Measurements from ENCODE around the gene PLET1. TPM values are rescaled to one million over a fixed set of nuclear protein-coding genes. Genes with fewer than 3 reads are reported as not detected.

The PLET1 gene
- total RNA-seq, 4 donors from 2014 or later: not detected

DNA sequence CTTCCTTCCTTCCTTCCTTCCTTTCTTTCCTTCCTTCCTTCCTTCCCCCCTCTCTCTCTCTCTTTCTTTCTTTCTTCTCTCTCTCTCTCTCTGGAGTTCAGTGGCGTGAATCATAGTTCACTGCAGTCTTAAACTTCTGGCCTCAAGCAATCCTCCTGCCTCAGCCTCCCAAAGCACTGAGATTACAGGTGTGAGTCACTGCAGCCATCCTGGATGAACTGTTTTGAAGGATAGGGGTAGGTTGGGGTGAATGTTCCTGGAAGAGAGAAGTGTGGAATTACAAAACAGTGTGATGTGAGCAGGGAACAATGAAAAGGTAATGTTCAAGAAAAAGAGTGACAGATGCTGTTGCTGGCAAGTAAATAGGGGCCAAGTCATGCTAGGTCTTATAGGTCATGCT lies 12.4 kb upstream of the PLET1 start:
- TF ChIP-seq, protein P1, sequence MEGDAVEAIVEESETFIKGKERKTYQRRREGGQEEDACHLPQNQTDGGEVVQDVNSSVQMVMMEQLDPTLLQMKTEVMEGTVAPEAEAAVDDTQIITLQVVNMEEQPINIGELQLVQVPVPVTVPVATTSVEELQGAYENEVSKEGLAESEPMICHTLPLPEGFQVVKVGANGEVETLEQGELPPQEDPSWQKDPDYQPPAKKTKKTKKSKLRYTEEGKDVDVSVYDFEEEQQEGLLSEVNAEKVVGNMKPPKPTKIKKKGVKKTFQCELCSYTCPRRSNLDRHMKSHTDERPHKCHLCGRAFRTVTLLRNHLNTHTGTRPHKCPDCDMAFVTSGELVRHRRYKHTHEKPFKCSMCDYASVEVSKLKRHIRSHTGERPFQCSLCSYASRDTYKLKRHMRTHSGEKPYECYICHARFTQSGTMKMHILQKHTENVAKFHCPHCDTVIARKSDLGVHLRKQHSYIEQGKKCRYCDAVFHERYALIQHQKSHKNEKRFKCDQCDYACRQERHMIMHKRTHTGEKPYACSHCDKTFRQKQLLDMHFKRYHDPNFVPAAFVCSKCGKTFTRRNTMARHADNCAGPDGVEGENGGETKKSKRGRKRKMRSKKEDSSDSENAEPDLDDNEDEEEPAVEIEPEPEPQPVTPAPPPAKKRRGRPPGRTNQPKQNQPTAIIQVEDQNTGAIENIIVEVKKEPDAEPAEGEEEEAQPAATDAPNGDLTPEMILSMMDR (IDR thresholded peaks at IDR 0.05; ENCODE audit: low read depth): no peak

DNA sequence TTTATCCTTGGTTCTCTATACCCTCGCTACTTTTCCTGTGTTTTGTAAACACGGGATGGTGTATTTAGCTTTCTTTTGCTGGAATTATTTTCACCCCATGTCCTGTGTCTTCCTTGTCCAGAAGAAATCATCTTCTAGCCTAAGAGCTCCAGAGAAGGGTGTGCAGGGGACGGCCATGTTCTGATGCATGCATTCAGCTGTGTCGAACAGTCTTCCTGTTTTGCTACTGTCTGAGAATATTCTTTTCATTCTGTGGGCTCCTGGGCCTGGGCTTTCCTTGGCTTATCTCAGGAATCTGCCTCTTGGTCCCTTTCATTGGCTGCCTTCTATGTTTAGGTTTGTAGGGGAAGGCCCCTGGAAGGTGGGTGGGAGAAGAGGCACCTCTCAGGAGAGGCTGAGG lies 10.6 kb upstream of the PLET1 start:
- TF ChIP-seq, protein P1 (IDR thresholded peaks at IDR 0.05; ENCODE audit: low read depth): no peak

DNA sequence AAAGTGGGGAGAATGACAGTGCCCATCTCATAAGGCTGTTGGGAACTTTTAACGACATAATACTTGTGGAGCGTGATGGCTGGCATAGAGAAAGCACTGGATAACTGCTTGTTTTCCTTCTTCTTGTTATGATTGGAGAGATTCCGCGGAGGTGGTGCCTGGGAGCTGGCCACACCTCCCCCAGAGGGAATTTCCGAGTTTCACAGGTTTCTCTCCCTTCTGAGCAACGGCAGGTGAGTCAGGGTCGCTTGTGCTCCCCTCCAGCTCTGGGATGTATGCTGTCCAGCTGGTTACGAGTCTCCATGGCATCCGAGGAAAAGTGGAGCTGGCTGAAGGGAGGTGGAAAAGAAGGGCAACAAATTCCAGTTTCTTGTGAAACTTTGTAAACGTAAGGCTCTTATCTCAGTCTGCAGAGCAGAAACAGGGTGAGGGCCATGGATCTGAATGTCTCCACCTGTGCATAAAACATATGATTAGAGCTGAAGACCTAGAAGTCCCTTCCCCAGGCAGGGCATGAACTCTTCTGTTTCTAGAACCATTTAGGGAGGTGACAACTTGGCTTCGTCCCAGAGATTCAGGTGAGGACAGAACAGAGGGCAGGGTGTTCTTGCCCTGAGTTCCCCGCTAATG lies 10.0 kb upstream of the PLET1 start:
- TF ChIP-seq, protein P1 (IDR thresholded peaks at IDR 0.05; ENCODE audit: low read depth): no peak

DNA sequence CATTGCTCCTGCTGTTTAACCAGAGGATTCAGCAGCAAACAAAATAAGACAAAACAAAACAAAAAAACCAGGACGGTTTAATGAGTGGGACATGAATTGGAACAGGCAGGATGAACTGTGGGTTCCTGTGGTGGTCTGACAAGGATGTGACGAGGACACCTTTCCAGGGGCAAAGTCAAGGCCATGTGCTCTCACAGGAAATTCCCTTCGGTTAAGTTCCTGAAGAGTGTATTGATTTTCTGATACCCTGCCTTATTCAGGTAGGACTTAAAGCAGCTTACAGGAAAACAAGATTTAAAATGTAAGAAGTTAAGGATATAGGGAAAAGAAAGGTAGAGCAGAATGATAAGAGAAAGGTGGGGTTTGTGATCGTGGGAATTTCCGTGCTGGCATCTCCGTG lies 8.5 kb upstream of the PLET1 start:
- TF ChIP-seq, protein P1 (IDR thresholded peaks at IDR 0.05; ENCODE audit: low read depth): no peak

DNA sequence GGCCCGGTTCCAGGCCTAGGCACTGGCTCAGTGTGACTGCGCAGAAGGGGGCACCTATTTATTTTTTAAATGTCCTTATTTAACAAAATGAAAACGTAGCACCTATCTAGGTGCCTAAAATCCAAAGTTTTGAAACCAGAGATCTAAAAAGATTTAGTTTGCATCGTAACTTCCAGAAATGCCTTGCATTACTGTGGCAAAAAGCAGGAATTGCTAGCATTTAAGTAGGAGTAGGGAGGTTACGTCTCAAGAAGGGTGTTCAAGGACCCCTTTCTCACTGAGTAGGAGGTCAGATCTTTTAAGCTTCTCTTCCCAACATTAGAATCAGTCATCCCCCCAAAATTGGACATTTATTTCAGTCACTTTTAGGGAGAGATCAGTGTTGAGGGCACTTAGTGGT lies 7.7 kb upstream of the PLET1 start:
- TF ChIP-seq, protein P1 (IDR thresholded peaks at IDR 0.05; ENCODE audit: low read depth): no peak

DNA sequence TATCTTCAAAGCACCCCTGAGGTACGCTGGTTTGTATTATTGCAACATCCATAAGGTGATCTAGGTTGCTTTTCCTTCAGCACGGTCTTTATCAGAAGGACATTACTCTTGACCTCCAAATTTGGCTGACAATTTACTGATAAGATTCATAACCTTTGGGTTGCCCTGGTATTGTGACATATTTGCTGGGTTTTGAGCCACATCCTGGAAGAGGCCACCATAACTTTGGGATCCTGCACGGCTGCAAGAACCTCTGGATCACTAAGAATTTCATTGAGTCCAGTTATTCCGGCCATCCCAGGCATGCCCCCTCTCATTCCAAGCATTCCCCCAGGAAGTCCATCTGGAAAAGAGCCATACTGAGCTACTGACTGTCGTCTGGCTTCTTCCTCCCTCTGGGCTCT lies 6.5 kb upstream of the PLET1 start:
- TF ChIP-seq, protein P1 (IDR thresholded peaks at IDR 0.05; ENCODE audit: low read depth): no peak

DNA sequence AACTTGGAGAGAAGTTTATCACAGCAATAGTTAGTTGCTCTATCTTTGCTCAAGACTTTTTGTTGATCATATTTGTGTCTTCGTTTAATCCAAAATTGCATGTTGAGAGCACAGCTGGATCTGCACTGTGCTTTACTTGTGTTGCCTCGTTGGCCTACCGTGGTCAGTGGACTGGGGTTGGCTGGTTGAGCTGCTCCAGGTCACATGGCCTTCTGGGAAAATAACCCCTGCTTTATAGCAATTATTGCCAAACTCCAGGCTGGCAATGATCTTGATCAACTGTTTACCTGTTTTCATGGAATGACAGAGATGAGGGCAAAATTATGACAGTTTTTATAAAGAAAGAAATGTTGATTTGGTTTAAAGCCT lies 5.7 kb upstream of the PLET1 start:
- TF ChIP-seq, protein P1 (IDR thresholded peaks at IDR 0.05; ENCODE audit: low read depth): no peak

All from subcutaneous adipose tissue (tissue), 4 donors.